HepG2 (cell line): ENCODE measurements around the gene GPRASP3. TPM values are rescaled to one million over a fixed set of nuclear protein-coding genes. Genes with fewer than 3 reads are reported as not detected.
"Not testable (repeated sequence)": the region's sequence is repeated elsewhere in the genome, so short reads cannot be mapped to it uniquely, and the experiment has no call there.

ENCODE experiments used
- ATAC-seq: fragments of 200-7000 bp; cut with Tn5 transposase; 3 replicates; pipeline ENCODE4 v1.9.1; 2020; ENCODE audit warnings: mild to moderate bottlenecking, moderate library complexity
- BruUV-seq: library from RNA; stranded (reverse); fragments of 400-500 nt; replicated peaks from 2 replicates; lab custom pipeline; 2021; lab: Mats Ljungman, UMichigan
- CTCF ChIA-PET: fragments of 300-600 bp; formaldehyde crosslinking; extraction: SDS; loops from one replicate; lab custom pipeline; 2021; ENCODE audit warnings: low total read pairs, inconsistent platforms, low intra/inter-chr PET ratio; lab: Yijun Ruan, JAX
- POLR2A ChIA-PET: fragments of 350-600 bp; sonication (Branson Sonifier 250); formaldehyde crosslinking; loops from one replicate; lab custom pipeline; 2020; ENCODE audit warnings: antibody characterized with exemption, inconsistent platforms; lab: Yijun Ruan, JAX
- DNase-seq: peaks from one replicate; pipeline ENCODE4 v3.0.0-alpha.2; 2015; ENCODE audit warnings: low spot score
- FAIRE-seq: peaks from 3 replicates; lab custom pipeline; 2011; peaks lifted over from hg19 to GRCh38; lab: Jason Lieb, UNC
- H2AFZ ChIP-seq: one replicate; pipeline ENCODE4 v1.6.1; 2011; ENCODE audit warnings: low read length, inconsistent platforms
- H3K27ac ChIP-seq: fragments of 300-600 bp; 3 replicates; pipeline ENCODE4 v1.8.0; 2011; ENCODE audit warnings: mixed run types, mild to moderate bottlenecking, mixed read lengths, low read length, inconsistent platforms; ENCODE audit not compliant: insufficient read depth; ENCODE audit errors: extremely low read length
- H3K27me3 ChIP-seq, 2 experiments: fragments of 200-600 bp in 1 of 2; 2 replicates in 1 of 2; 3 replicates in 1 of 2; pipeline versions ENCODE4 v1.6.0 to v1.8.0; 2011; ENCODE audit warnings: low read length in 2 of 2, mild to moderate bottlenecking in 2 of 2, moderate library complexity in 2 of 2, inconsistent platforms in 1 of 2; ENCODE audit not compliant: insufficient read depth in 2 of 2, control insufficient read depth in 1 of 2
- H3K36me3 ChIP-seq, 2 experiments: fragments of 200-600 bp in 1 of 2; replicated peaks in 1 of 2; 2 replicates in 1 of 2; 3 replicates in 1 of 2; pipeline versions ENCODE4 v1.5.1 to v1.8.0; 2011; ENCODE audit warnings: low read length in 2 of 2, inconsistent platforms in 1 of 2; ENCODE audit not compliant: insufficient read depth in 2 of 2, control insufficient read depth in 1 of 2
- H3K4me1 ChIP-seq: 2 replicates; pipeline ENCODE4 v1.5.1; 2012; ENCODE audit warnings: low read length, inconsistent platforms; ENCODE audit not compliant: insufficient read depth
- H3K4me2 ChIP-seq: 2 replicates; pipeline ENCODE4 v1.6.0; 2011; ENCODE audit warnings: low read depth, low read length, inconsistent platforms
- H3K4me3 ChIP-seq, 3 experiments: fragments of 200-600 bp in 1 of 3; sonication (generic), shearing (Covaris generic) in 1 of 3; replicated peaks in 1 of 3; 2 replicates each; pipeline ENCODE4 v1.5.1; 2011 to 2016; ENCODE audit warnings: low read length in 3 of 3, inconsistent platforms in 2 of 3, low read depth in 2 of 3, mild to moderate bottlenecking in 2 of 3, control low read depth in 1 of 3, mixed read lengths in 1 of 3; ENCODE audit not compliant: insufficient read depth in 1 of 3
- H3K79me2 ChIP-seq: one replicate; pipeline ENCODE4 v1.6.1; 2011; ENCODE audit warnings: low read length, inconsistent platforms; ENCODE audit not compliant: insufficient read depth
- H3K9ac ChIP-seq: 2 replicates; pipeline ENCODE4 v1.6.0; 2011; ENCODE audit warnings: mild to moderate bottlenecking, low read depth, low read length, inconsistent platforms; ENCODE audit not compliant: insufficient read depth
- H3K9me3 ChIP-seq: 2 replicates; pipeline ENCODE4 v1.5.1; 2012; ENCODE audit warnings: mild to moderate bottlenecking, low read length
- H4K20me1 ChIP-seq: 2 replicates; pipeline ENCODE4 v1.6.0; 2011; ENCODE audit warnings: inconsistent platforms, mild to moderate bottlenecking, low read length, moderate library complexity; ENCODE audit not compliant: insufficient read depth
- KAT7 ChIP-seq: IDR thresholded peaks from 2 replicates; pipeline ENCODE4 v1.6.1; 2018; ENCODE audit warnings: borderline replicate concordance, missing compliant biosample characterization
- KLF11 ChIP-seq: IDR thresholded peaks from 2 replicates; pipeline ENCODE4 v1.6.1; 2016; ENCODE audit warnings: missing compliant biosample characterization
- PTBP1 ChIP-seq: fragments of 200-400 bp; formaldehyde crosslinking; IDR thresholded peaks from 2 replicates; pipeline ENCODE4 v1.6.1; 2018; ENCODE audit warnings: low read length, low read depth; ENCODE audit not compliant: poor library complexity, severe bottlenecking
- WGBS: methylation state at CpG from one replicate; pipeline ENCODE4 v1.1.6; 2017; ENCODE audit warnings: low lambda C conversion rate; 5-methylcytosine and 5-hydroxymethylcytosine counted together
- in situ Hi-C: cut with HindIII; loops from 2 replicates; pipeline ENCODE4 v1.10.0; 2017; ENCODE audit warnings: low pct_unique_long_range_greater_than_20kb; ENCODE audit not compliant: extremely low pct_ligation_motif_present
- intact Hi-C: fragments of 100-400 bp; cut with micrococcal nuclease; formaldehyde crosslinking; loops from one replicate; pipeline ENCODE4 v1.10.0; 2022; ENCODE audit not compliant: unreplicated experiment
- polyA plus RNA-seq, 8 experiments: library from polyadenylated mRNA; depleted of rRNA in 3 of 8; stranded (reverse) in 7 of 8; unstranded in 1 of 8; fragments of >200 nt; fragmentation: Illumina TruSeq in 4 of 8; extraction: Trizol in 4 of 8; gene quantifications; 2 replicates each; pipeline versions ENCODE4 v1.2.1 to v1.2.3, GENCODE V29; 2011 to 2016; ENCODE audit warnings: low read depth in 4 of 8, missing spikeins in 1 of 8, mixed read lengths in 1 of 8; ENCODE audit not compliant: insufficient read depth in 1 of 8
- total RNA-seq, 5 experiments: library from RNA; depleted of rRNA; stranded (reverse); fragments of >200 nt; fragmentation: Illumina TruSeq; extraction: Trizol; gene quantifications; 2 replicates each; pipeline ENCODE4 v1.2.3, GENCODE V29; 2016; ENCODE audit warnings: low read depth in 1 of 5

The GPRASP3 gene
- total and polyA plus RNA-seq, 2 of the 13 experiments (the other 11 are each of a cell fraction or from before 2014, with no cell fraction given), result 0.67 to 1.4 TPM

GRCh38 chrX:102715967-102716366 is 4.6 kb upstream of the GPRASP3 start:
- ChIA-PET CTCF (no interaction called here), POLR2A (no interaction called here)
- no TSS peak for BruUV-seq
- ATAC-seq (no peak), DNase-seq (no peak), FAIRE-seq (no peak)
- no peak overlapping the region for H2AFZ ChIP-seq
- intact Hi-C loops, result no loop called here
- no peaks in the 10 kb centered on the region for H3K79me2 ChIP-seq
- TF ChIP-seq KLF11, result no peak
- no peak for TF ChIP-seq PTBP1
- no peak for TF ChIP-seq KAT7 (CRISPR knock-in tag)
- H3K4me2 ChIP-seq, result no peak overlapping the region
- in situ Hi-C loops, result no loop called here
- H3K27me3 ChIP-seq, result no peaks in the 10 kb centered on the region
- H4K20me1 ChIP-seq, result no peaks in the 10 kb centered on the region
- WGBS, result 96% methylated on average over 4 of the region's 5 CpGs
- no peaks in the 10 kb centered on the region for H3K36me3 ChIP-seq
- H3K9ac ChIP-seq, result no peak overlapping the region
- no peak overlapping the region for H3K27ac ChIP-seq
- H3K4me3 ChIP-seq, result no peak overlapping the region
- no peaks in the 10 kb centered on the region for H3K9me3 ChIP-seq
- H3K4me1 ChIP-seq, result no peaks in the 10 kb centered on the region

- H3K27me3 ChIP-seq, H3K9ac ChIP-seq, FAIRE-seq, H3K27ac ChIP-seq, CTCF ChIA-PET, H3K4me3 ChIP-seq, ATAC-seq, H4K20me1 ChIP-seq, BruUV-seq, H3K36me3 ChIP-seq, in situ Hi-C loops, H3K4me2 ChIP-seq, H2AFZ ChIP-seq, H3K4me1 ChIP-seq, POLR2A ChIA-PET, intact Hi-C loops, H3K9me3 ChIP-seq, H3K79me2 ChIP-seq, DNase-seq: not testable (repeated sequence)
- WGBS, result 100% methylated on average over 5 of the region's 7 CpGs
Observed at GRCh38 chrX:102721169-102721506, 595 bp downstream of the GPRASP3 start.
